HepG2 (cell line): ENCODE measurements around the gene PURB. TPM values are rescaled to one million over a fixed set of nuclear protein-coding genes. Genes with fewer than 3 reads are reported as not detected.
A peak's percentile ranks its signal among the peaks of the same experiment; 100 is the strongest.

Experiments
- HNF4G ChIP-seq, 2 experiments: sonication (generic) in 1 of 2; formaldehyde crosslinking in 1 of 2; IDR thresholded peaks; 2 replicates each; pipeline versions ENCODE4 v1.4.0 to v1.6.1; 2011 to 2020; ENCODE audit warnings: borderline replicate concordance in 2 of 2, low read depth in 2 of 2, mild to moderate bottlenecking in 2 of 2, low read length in 1 of 2, missing genetic modification reagents in 1 of 2, moderate library complexity in 1 of 2
- ISX ChIP-seq: sonication (generic); formaldehyde crosslinking; conservative IDR thresholded peaks from 2 replicates; pipeline ENCODE4 v1.5.0; 2020; ENCODE audit warnings: missing genetic modification reagents
- MAF1 ChIP-seq: sonication (generic); formaldehyde crosslinking; IDR thresholded peaks from 2 replicates; pipeline ENCODE4 v1.5.0; 2020; ENCODE audit warnings: missing genetic modification reagents, borderline replicate concordance
- MLLT10 ChIP-seq: sonication (generic); formaldehyde crosslinking; IDR thresholded peaks from 2 replicates; pipeline ENCODE4 v1.4.0; 2020; ENCODE audit warnings: missing genetic modification reagents
- NFE2L1 ChIP-seq: sonication (generic); formaldehyde crosslinking; IDR thresholded peaks from 2 replicates; pipeline ENCODE4 v1.4.0; 2020; ENCODE audit warnings: missing genetic modification reagents, mild to moderate bottlenecking, borderline replicate concordance
- NFIC ChIP-seq: IDR thresholded peaks from 2 replicates; pipeline ENCODE4 v1.6.1; 2012; ENCODE audit warnings: mild to moderate bottlenecking, low read length, inconsistent platforms
- NR2F1 ChIP-seq, 2 experiments: fragments of 450-650 bp in 1 of 2; formaldehyde crosslinking in 1 of 2; IDR thresholded peaks; 2 replicates each; pipeline versions ENCODE4 v1.5.0 to v1.6.1; 2016 to 2020; ENCODE audit warnings: mild to moderate bottlenecking in 1 of 2, missing compliant biosample characterization in 1 of 2, missing genetic modification reagents in 1 of 2, moderate library complexity in 1 of 2
- SCMH1 ChIP-seq: sonication (generic); formaldehyde crosslinking; IDR thresholded peaks from 2 replicates; pipeline ENCODE4 v1.9.0; 2021; ENCODE audit warnings: missing genetic modification reagents, mild to moderate bottlenecking, borderline replicate concordance
- TGIF2 ChIP-seq: IDR thresholded peaks from 2 replicates; pipeline ENCODE4 v1.6.1; 2016; ENCODE audit warnings: control low read depth, missing compliant biosample characterization
- ZEB1 ChIP-seq: IDR thresholded peaks from 2 replicates; pipeline ENCODE4 v1.6.1; 2012; ENCODE audit warnings: mild to moderate bottlenecking, low read depth, inconsistent platforms; ENCODE audit not compliant: insufficient replicate concordance
- ZFP62 ChIP-seq: sonication (generic); formaldehyde crosslinking; IDR thresholded peaks from 2 replicates; pipeline ENCODE4 v1.4.0; 2020; ENCODE audit warnings: missing genetic modification reagents
- ZNF180 ChIP-seq: sonication (generic); formaldehyde crosslinking; IDR thresholded peaks from 2 replicates; pipeline ENCODE4 v1.4.0; 2020; ENCODE audit warnings: low read depth, missing genetic modification reagents, borderline replicate concordance
- ZNF230 ChIP-seq: sonication (generic); formaldehyde crosslinking; IDR thresholded peaks from 2 replicates; pipeline ENCODE4 v1.4.0; 2020; ENCODE audit warnings: mild to moderate bottlenecking, missing genetic modification reagents
- ZNF546 ChIP-seq: sonication (generic); formaldehyde crosslinking; conservative IDR thresholded peaks from 2 replicates; pipeline ENCODE4 v1.8.1; 2023; ENCODE audit warnings: mild to moderate bottlenecking, missing genetic modification reagents
- ZNF549 ChIP-seq: sonication (generic); formaldehyde crosslinking; IDR thresholded peaks from 2 replicates; pipeline ENCODE4 v1.5.0; 2020; ENCODE audit warnings: missing genetic modification reagents
- ZNF557 ChIP-seq: sonication (generic); formaldehyde crosslinking; IDR thresholded peaks from 2 replicates; pipeline ENCODE4 v1.4.0; 2020; ENCODE audit warnings: missing genetic modification reagents
- ZNF720 ChIP-seq: sonication (generic); formaldehyde crosslinking; IDR thresholded peaks from 2 replicates; pipeline ENCODE4 v1.4.0; 2020; ENCODE audit warnings: missing genetic modification reagents
- ZNF749 ChIP-seq: sonication (generic); formaldehyde crosslinking; IDR thresholded peaks from 2 replicates; pipeline ENCODE4 v1.8.0; 2022; ENCODE audit warnings: mild to moderate bottlenecking, missing genetic modification reagents, moderate library complexity, borderline replicate concordance
- ZNF777 ChIP-seq: sonication (generic); formaldehyde crosslinking; IDR thresholded peaks from 2 replicates; pipeline ENCODE4 v1.4.0; 2020; ENCODE audit warnings: missing genetic modification reagents
- ZNF781 ChIP-seq: sonication (generic); formaldehyde crosslinking; IDR thresholded peaks from 2 replicates; pipeline ENCODE4 v1.5.1; 2020; ENCODE audit warnings: borderline replicate concordance, mild to moderate bottlenecking, missing genetic modification reagents; ENCODE audit errors: not compliant biosample characterization
- ZNF790 ChIP-seq: sonication (generic); formaldehyde crosslinking; IDR thresholded peaks from 2 replicates; pipeline ENCODE4 v1.8.0; 2022; ENCODE audit warnings: missing genetic modification reagents, mild to moderate bottlenecking, borderline replicate concordance
- ZNF883 ChIP-seq: sonication (generic); formaldehyde crosslinking; IDR thresholded peaks from 2 replicates; pipeline ENCODE4 v1.5.1; 2020; ENCODE audit warnings: mild to moderate bottlenecking, missing genetic modification reagents; ENCODE audit errors: not compliant biosample characterization
- polyA plus RNA-seq, 8 experiments: library from polyadenylated mRNA; depleted of rRNA in 3 of 8; stranded (reverse) in 7 of 8; unstranded in 1 of 8; fragments of >200 nt; fragmentation: Illumina TruSeq in 4 of 8; extraction: Trizol in 4 of 8; gene quantifications; 2 replicates each; pipeline versions ENCODE4 v1.2.1 to v1.2.3, GENCODE V29; 2011 to 2016; ENCODE audit warnings: low read depth in 4 of 8, missing spikeins in 1 of 8, mixed read lengths in 1 of 8; ENCODE audit not compliant: insufficient read depth in 1 of 8
- total RNA-seq, 5 experiments: library from RNA; depleted of rRNA; stranded (reverse); fragments of >200 nt; fragmentation: Illumina TruSeq; extraction: Trizol; gene quantifications; 2 replicates each; pipeline ENCODE4 v1.2.3, GENCODE V29; 2016; ENCODE audit warnings: low read depth in 1 of 5
- TF ChIP-seq, protein P1 (sequence below): sonication (generic); formaldehyde crosslinking; conservative IDR thresholded peaks from 2 replicates; pipeline ENCODE4 v1.4.0; 2020; ENCODE audit warnings: missing genetic modification reagents
- TF ChIP-seq, protein P2 (sequence below): IDR thresholded peaks from 2 replicates; pipeline ENCODE4 v1.6.1; 2016
- TF ChIP-seq, protein P3 (sequence below): sonication (generic); formaldehyde crosslinking; IDR thresholded peaks from 2 replicates; pipeline ENCODE4 v1.9.0; 2021; ENCODE audit warnings: missing genetic modification reagents, mild to moderate bottlenecking, borderline replicate concordance

Gene PURB
- total and polyA plus RNA-seq, 2 of the 13 experiments (the other 11 are each of a cell fraction or from before 2014, with no cell fraction given), result 2.3 to 4.3 TPM

DNA sequence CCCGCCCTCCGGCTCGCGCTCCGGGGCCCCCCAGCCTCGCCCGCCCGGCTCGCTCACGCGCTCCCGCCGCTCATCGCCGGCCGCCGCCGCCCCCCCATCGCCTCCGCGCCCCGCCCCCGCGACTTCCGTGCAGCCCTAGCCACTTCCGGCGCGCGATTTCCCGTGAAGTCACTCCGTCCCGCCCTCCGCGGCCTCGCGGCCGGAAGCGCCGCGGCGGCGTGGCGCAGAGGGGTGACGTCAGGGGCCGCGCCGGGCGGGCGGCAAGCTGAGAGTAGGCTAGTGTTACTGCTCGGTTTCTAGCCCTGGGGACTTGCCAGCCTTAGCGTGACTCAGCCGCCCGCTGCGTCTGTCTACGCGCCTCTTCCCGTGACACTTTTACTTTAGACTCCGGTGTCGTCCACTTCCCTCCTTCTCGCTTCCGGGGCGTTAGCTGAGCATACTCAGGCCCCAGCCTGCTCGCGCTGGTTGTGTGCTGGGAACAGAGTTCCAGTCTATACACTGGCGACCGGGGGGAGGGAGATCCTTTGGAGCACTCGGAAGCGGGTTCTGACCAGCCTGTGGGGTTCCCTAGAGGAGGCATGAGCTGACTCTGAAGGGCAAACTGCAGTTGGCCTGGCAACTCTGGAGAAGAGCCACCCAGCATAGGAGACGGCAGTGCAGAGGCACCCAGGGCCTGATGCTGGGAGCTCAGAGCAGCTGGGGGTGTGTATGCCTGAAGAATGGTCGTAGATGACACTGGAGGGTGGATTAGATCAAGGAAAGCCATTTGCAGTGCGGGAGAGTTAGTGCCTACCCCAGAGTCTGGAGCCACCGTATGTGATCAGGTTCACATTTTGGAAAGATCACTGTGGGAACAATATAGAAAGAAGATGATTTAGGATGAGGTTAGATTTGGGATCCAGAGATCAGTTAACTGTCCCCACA is at the start of gene PURB (continued):
- TF ChIP-seq MLLT10 (CRISPR knock-in tag) (no peak), ZNF720 (no peak), ZFP62 (CRISPR knock-in tag) (no peak), TGIF2 (CRISPR knock-in tag) (no peak), NR2F1 (CRISPR knock-in tag; IDR thresholded peaks at IDR 0.05) (peak in 1 of 2 experiments; percentile 38; a peak in 1 of 4 replicates), ZNF546 (CRISPR knock-in tag) (no peak; the same call in 1 of the 2 replicates), ZNF180 (CRISPR knock-in tag) (no peak), HNF4G (IDR thresholded peaks at IDR 0.05; ENCODE audit: borderline replicate concordance, low read depth, low read length) (no peak), HNF4G (CRISPR knock-in tag; IDR thresholded peaks at IDR 0.05; ENCODE audit: borderline replicate concordance, low read depth) (no peak), ZNF781 (CRISPR knock-in tag) (peak; percentile 71), ZNF230 (no peak), ZNF549 (CRISPR knock-in tag) (no peak), ZNF749 (CRISPR knock-in tag) (no peak), MAF1 (no peak), ZNF777 (CRISPR knock-in tag) (no peak), ZEB1 (no peak), SCMH1 (CRISPR knock-in tag) (no peak), ZNF557 (no peak), ZNF883 (peak; percentile 74), ZNF790 (CRISPR knock-in tag) (no peak; the same call in 1 of the 2 replicates), ISX (CRISPR knock-in tag) (peak; percentile 77), NFE2L1 (peak; percentile 39; the same call in 1 of the 2 replicates), NFIC (no peak)
- TF ChIP-seq, protein P1, sequence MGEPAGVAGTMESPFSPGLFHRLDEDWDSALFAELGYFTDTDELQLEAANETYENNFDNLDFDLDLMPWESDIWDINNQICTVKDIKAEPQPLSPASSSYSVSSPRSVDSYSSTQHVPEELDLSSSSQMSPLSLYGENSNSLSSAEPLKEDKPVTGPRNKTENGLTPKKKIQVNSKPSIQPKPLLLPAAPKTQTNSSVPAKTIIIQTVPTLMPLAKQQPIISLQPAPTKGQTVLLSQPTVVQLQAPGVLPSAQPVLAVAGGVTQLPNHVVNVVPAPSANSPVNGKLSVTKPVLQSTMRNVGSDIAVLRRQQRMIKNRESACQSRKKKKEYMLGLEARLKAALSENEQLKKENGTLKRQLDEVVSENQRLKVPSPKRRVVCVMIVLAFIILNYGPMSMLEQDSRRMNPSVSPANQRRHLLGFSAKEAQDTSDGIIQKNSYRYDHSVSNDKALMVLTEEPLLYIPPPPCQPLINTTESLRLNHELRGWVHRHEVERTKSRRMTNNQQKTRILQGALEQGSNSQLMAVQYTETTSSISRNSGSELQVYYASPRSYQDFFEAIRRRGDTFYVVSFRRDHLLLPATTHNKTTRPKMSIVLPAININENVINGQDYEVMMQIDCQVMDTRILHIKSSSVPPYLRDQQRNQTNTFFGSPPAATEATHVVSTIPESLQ (CRISPR knock-in tag), result no peak
- TF ChIP-seq, protein P2, sequence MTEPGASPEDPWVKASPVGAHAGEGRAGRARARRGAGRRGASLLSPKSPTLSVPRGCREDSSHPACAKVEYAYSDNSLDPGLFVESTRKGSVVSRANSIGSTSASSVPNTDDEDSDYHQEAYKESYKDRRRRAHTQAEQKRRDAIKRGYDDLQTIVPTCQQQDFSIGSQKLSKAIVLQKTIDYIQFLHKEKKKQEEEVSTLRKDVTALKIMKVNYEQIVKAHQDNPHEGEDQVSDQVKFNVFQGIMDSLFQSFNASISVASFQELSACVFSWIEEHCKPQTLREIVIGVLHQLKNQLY, result peak; percentile 54; the same call in 1 of the 2 replicates
- TF ChIP-seq, protein P3, sequence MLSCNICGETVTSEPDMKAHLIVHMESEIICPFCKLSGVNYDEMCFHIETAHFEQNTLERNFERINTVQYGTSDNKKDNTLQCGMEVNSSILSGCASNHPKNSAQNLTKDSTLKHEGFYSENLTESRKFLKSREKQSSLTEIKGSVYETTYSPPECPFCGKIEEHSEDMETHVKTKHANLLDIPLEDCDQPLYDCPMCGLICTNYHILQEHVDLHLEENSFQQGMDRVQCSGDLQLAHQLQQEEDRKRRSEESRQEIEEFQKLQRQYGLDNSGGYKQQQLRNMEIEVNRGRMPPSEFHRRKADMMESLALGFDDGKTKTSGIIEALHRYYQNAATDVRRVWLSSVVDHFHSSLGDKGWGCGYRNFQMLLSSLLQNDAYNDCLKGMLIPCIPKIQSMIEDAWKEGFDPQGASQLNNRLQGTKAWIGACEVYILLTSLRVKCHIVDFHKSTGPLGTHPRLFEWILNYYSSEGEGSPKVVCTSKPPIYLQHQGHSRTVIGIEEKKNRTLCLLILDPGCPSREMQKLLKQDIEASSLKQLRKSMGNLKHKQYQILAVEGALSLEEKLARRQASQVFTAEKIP (CRISPR knock-in tag), result no peak
